ENCODE data around the gene FTCD. TPM values are rescaled to one million over a fixed set of nuclear protein-coding genes. Genes with fewer than 3 reads are reported as not detected.
"Not testable (repeated sequence)": the region's sequence is repeated elsewhere in the genome, so short reads cannot be mapped to it uniquely, and the experiment has no call there.

FTCD gene
- polyA plus RNA-seq, 1 donor = 61.8 TPM

DNA sequence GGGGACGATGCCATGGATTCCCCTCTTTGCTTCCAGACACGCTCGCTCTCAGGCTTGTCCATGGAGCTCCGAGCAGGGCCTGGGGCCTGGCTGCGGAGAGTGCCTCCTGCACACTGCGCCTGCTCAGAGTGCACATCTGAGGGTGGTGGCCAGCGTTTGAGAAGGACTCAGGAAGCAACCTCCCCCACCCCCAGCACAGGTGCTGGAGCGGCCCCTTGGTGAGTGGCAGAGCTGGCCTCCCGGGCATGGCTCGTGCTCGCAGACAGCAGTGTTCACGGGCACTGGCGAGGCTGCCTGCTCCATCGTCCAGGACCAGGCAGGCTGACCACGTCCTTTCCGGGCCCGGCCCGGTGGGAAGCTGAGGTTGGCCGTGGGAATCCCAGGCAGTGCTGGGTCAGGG, 26.1 kb upstream of the FTCD start:
- H3K27me3 ChIP-seq (ENCODE audit: control insufficient read depth, insufficient read depth, low read length) = no peaks in the 10 kb centered on the region
- H3K9me3 ChIP-seq (ENCODE audit: control insufficient read depth, low read depth, low read length) = peaks cover 9% of the 10 kb centered on the region
- DNase-seq = no peak
- H3K4me3 ChIP-seq (ENCODE audit: low read length) = no peak overlapping the region
- no peaks in the 10 kb centered on the region for H3K4me1 ChIP-seq (ENCODE audit: control insufficient read depth, insufficient read depth, low read length)
- H3K27ac ChIP-seq (ENCODE audit: low read length) = no peak overlapping the region
- no peaks in the 10 kb centered on the region for H3K36me3 ChIP-seq (ENCODE audit: control insufficient read depth, insufficient read depth, low read length)
- no CpG with 5 or more reads among the region's 19 CpGs for WGBS (ENCODE audit: insufficient coverage, low lambda C conversion rate)

DNA sequence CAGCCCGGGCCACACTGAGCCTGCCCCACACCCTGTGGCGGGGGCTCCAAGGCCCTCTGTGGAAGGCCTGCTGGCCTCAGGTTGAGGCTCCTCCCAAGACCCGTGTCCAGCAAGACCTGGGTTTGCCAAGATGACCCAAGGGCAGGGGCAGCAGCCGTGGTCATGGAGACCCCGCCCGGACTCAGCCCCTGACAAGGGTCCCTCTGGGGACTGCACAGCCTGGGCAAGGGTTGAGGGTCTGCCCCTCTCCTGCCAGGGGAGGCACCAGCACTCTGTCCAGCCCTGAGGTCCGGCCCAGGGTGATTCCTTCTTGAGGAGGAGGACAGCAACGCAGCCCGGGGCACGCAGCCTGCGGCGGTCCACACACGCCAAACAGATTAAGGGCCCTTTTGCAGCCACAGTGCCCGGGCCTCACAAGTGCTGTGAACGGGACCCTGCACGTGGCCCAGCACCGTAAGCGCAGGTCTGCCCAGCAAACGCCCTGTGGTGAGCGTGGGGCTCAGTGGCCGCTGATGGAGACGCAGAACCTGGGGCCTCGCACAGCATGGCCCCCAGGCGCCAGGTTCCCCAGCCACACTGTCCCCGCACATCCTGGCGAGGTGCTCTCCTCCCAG, 25.5 kb upstream of the FTCD start:
- Histone ChIP-seq H3K4me1 (ENCODE audit: control insufficient read depth, insufficient read depth, low read length) (no peaks in the 10 kb centered on the region), H3K4me3 (ENCODE audit: low read length) (no peak overlapping the region), H3K9me3 (ENCODE audit: control insufficient read depth, low read depth, low read length) (peaks cover 9% of the 10 kb centered on the region), H3K27me3 (ENCODE audit: control insufficient read depth, insufficient read depth, low read length) (no peaks in the 10 kb centered on the region), H3K36me3 (ENCODE audit: control insufficient read depth, insufficient read depth, low read length) (no peaks in the 10 kb centered on the region), H3K27ac (ENCODE audit: low read length) (no peak overlapping the region)
- DNase-seq = no peak
- WGBS (ENCODE audit: insufficient coverage, low lambda C conversion rate) = no CpG with 5 or more reads among the region's 26 CpGs

DNA sequence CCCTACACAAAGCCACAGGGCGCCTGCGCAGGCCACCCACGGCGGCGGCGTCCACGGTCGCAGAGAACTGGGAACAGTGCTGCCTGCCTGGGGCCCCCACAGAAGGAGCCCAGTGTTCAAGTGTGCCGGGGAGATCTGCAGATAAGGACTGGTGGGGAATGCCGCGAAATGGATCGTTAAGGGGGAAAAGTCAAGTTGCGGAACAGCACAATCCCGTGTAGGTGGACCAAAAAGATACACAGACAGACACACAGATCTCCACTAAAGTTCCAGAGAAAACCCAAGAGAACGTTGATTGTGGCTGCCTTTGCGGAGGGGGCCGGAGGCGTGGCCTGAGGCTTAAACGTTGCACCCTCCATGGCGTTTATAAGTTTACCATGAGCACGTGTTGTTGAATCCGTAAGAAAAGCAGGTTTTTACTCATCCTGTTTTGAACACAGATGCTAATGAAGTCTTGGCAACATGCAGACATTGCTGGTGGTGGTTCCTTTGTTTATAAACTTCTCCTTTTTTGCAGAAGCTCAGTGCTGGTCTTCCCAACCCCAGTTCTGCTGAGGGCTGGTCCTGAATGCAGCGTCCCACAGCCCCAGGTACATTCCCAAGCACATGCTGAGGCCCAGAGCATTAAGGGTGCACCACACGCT, 24.8 kb upstream of the FTCD start:
- DNase-seq = no peak
- H3K27ac ChIP-seq (ENCODE audit: low read length) = no peak overlapping the region
- no peaks in the 10 kb centered on the region for H3K27me3 ChIP-seq (ENCODE audit: control insufficient read depth, insufficient read depth, low read length)
- no peaks in the 10 kb centered on the region for H3K36me3 ChIP-seq (ENCODE audit: control insufficient read depth, insufficient read depth, low read length)
- H3K9me3 ChIP-seq (ENCODE audit: control insufficient read depth, low read depth, low read length) = peaks cover 9% of the 10 kb centered on the region
- H3K4me1 ChIP-seq (ENCODE audit: control insufficient read depth, insufficient read depth, low read length) = no peaks in the 10 kb centered on the region
- no peak overlapping the region for H3K4me3 ChIP-seq (ENCODE audit: low read length)
- WGBS (ENCODE audit: insufficient coverage, low lambda C conversion rate) = 60% methylated on average over 1 of the region's 24 CpGs

DNA sequence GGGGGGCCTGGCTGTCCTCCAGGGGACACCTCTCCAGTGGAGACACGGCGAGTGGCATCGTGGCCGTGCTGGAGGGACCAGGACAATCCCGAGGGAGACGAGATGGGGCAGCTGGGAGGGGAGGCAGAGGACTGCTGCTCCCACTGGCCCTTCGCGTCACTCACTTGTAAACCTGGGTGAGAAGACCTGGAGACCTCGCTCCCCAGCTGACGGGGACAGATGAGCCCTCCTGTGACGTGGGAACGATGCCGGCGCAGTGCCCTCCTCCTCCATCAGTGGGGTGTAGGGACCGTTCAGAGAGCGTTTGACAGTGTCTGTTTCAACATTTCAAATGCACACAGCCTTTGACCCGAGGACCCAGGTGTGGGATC, 24.3 kb upstream of the FTCD start:
- Histone ChIP-seq H3K9me3 (ENCODE audit: control insufficient read depth, low read depth, low read length) (peaks cover 9% of the 10 kb centered on the region), H3K27me3 (ENCODE audit: control insufficient read depth, insufficient read depth, low read length) (no peaks in the 10 kb centered on the region), H3K27ac (ENCODE audit: low read length) (no peak overlapping the region), H3K4me1 (ENCODE audit: control insufficient read depth, insufficient read depth, low read length) (no peaks in the 10 kb centered on the region), H3K4me3 (ENCODE audit: low read length) (no peak overlapping the region), H3K36me3 (ENCODE audit: control insufficient read depth, insufficient read depth, low read length) (no peaks in the 10 kb centered on the region)
- WGBS (ENCODE audit: insufficient coverage, low lambda C conversion rate) = no CpG with 5 or more reads among the region's 17 CpGs
- no peak for DNase-seq

DNA sequence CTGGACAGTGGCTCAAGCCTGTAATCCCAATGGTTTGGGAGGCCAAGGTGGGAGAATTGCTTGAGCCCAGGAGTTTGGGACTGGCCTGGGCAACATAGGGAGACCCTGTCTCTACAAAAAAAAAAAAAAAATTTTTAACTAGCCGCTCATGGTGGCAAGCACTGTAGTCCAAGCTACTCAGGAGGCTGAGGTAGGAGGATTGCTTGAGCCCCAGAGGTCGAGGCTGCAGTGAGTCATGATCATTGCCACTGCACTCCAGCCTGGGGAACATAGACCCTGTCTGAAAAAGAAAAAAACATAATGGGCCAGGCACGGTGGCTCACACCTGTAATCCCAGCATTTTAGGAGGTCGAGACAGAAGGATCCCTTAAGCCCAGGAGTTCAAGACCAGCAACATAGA, 23.6 kb upstream of the FTCD start:
- H3K9me3 ChIP-seq (ENCODE audit: control insufficient read depth, low read depth, low read length) = peaks cover 9% of the 10 kb centered on the region
- no peaks in the 10 kb centered on the region for H3K27me3 ChIP-seq (ENCODE audit: control insufficient read depth, insufficient read depth, low read length)
- WGBS (ENCODE audit: insufficient coverage, low lambda C conversion rate) = 90% methylated on average over 2 of the region's 4 CpGs
- DNase-seq = no peak
- no peaks in the 10 kb centered on the region for H3K36me3 ChIP-seq (ENCODE audit: control insufficient read depth, insufficient read depth, low read length)
- H3K4me3 ChIP-seq (ENCODE audit: low read length) = no peak overlapping the region
- no peak overlapping the region for H3K27ac ChIP-seq (ENCODE audit: low read length)
- H3K4me1 ChIP-seq (ENCODE audit: control insufficient read depth, insufficient read depth, low read length) = no peaks in the 10 kb centered on the region

DNA sequence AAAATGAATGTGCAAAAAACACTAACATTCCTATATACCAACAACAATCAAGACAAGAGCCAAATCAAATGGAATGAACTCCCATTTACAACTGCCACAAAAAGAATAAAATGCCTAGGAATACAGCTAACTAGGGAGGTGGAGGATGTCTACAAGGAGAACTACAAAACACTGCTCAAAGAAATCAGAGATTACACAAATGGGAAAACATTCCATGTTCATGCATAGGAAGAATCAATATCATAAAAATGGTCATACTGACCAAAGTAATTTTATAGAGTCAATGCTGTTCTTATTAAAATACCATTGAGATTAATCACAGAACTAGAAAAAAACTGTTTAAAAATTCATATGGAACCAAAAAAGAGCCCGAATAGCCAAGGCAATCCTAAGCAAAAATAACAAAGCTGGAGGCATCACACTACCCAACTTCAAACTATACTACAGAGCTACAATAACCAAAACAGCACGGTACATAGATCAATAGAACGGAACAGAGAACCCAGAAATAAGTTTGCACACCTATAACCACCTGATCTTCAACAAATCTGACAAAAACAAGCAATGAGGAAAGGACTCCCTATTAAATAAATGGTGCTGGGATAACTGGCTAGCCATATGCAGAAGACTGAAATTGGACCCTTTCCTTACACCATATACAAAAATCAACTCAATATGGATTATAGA, 21.2 kb upstream of the FTCD start:
- H3K27ac ChIP-seq (ENCODE audit: low read length); H3K27me3 ChIP-seq (ENCODE audit: control insufficient read depth, insufficient read depth, low read length); H3K4me1 ChIP-seq (ENCODE audit: control insufficient read depth, insufficient read depth, low read length); H3K9me3 ChIP-seq (ENCODE audit: control insufficient read depth, low read depth, low read length); H3K36me3 ChIP-seq (ENCODE audit: control insufficient read depth, insufficient read depth, low read length); DNase-seq; H3K4me3 ChIP-seq (ENCODE audit: low read length): not testable (repeated sequence)
- WGBS (ENCODE audit: insufficient coverage, low lambda C conversion rate) = no CpG with 5 or more reads among the region's 3 CpGs

DNA sequence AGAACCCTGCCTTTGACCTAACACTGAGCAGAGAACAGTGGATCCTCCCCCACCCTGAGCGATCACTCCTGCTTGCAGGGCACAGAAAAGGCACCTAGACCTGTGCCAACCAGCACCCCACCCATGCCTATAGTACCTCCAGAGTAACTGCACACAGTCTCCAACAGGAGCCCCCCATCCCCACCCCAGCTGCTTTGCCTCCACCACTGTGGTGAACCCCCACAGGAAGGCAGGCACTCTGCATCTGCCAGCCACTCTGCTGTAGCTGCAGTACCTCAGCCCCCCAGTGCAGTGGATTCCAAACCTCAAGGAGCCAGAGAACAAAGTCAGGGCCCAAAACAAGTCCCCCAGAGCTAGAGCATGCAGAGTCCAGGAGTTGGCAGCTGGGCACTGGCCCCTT, 18.2 kb upstream of the FTCD start:
- no peak overlapping the region for H3K27ac ChIP-seq (ENCODE audit: low read length)
- no peak overlapping the region for H3K4me3 ChIP-seq (ENCODE audit: low read length)
- DNase-seq = no peak
- H3K4me1 ChIP-seq (ENCODE audit: control insufficient read depth, insufficient read depth, low read length) = no peaks in the 10 kb centered on the region
- no peaks in the 10 kb centered on the region for H3K36me3 ChIP-seq (ENCODE audit: control insufficient read depth, insufficient read depth, low read length)
- H3K27me3 ChIP-seq (ENCODE audit: control insufficient read depth, insufficient read depth, low read length) = no peaks in the 10 kb centered on the region
- H3K9me3 ChIP-seq (ENCODE audit: control insufficient read depth, low read depth, low read length) = peaks cover 3% of the 10 kb centered on the region
- WGBS (ENCODE audit: insufficient coverage, low lambda C conversion rate) = no CpG with 5 or more reads among the region's 1 CpG

DNA sequence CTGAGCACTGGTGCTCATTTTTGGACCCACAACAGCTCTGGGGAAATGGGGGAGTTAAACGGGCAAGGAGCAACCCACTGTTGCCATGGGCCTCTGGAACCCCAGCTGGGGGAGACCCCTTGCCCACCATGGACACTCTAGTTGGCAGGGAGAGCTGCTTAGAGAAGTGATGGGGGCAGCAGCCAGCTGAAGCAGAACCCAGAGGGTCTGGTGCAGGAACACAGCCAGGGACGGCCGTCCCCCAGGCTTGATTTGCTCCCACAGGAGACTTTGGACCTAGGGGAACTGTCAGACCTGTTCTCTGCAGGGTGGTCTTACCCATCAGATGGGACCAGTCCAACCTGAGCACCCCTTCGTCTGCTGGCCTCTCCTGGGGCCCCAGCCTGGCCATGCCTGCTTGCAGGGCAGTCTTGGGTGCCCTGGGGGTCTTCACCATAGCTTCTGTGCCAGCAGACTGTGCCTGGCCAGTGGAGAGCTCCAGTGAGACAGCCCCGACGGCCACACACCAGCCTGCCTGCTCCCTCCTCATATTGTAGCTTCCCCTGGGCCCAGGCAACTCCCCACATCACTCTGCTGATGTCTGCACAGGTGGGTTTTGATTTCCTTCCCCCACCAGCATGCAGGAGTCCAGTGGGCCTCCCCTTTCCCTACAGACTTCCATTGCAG, 17.6 kb upstream of the FTCD start:
- WGBS (ENCODE audit: insufficient coverage, low lambda C conversion rate) = no CpG with 5 or more reads among the region's 6 CpGs
- no peak for DNase-seq
- H3K36me3 ChIP-seq (ENCODE audit: control insufficient read depth, insufficient read depth, low read length) = no peaks in the 10 kb centered on the region
- no peaks in the 10 kb centered on the region for H3K4me1 ChIP-seq (ENCODE audit: control insufficient read depth, insufficient read depth, low read length)
- no peaks in the 10 kb centered on the region for H3K27me3 ChIP-seq (ENCODE audit: control insufficient read depth, insufficient read depth, low read length)
- H3K27ac ChIP-seq (ENCODE audit: low read length) = no peak overlapping the region
- no peak overlapping the region for H3K4me3 ChIP-seq (ENCODE audit: low read length)
- H3K9me3 ChIP-seq (ENCODE audit: control insufficient read depth, low read depth, low read length) = peaks cover 3% of the 10 kb centered on the region

DNA sequence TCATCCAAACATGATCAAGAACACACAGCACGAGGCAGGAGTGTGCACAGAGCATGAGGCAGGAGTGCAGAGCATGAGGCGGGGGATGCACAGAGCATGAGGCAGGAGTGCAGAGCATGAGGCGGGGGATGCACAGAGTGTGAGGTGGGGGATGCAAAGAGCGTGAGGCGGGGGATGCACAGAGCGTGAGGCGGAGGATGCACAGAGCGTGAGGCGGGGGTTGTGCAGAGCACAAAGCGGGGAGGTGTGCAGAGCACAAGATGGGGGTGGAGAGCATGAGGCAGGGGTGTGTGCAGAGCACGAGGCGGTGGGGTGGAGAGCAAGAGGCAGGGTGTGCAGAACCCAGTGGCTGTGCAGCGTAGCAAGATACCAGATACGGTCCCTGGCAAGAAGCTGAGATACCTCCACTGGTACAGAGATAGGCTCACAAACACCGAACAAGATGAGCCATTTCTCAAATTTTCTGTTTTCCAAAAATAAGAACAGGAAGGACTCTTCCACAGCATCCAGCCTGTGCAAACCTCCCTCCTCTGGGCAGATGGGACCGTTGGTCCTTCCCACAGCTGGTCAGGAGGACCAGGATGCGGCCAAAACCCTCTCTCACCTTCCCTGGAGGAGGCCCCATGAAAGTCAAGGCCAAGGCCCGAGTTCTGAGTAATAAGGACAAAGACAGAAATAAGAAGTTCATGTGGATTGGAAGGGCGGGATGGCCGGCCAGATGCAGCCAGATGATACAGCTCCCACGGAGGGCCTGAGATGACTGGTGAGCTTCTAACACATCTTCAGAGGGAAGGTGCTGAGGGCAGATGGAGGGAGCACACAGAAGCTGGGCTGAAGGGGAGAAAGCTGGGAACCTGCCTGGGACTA, 16.9 kb upstream of the FTCD start:
- DNase-seq = no peak
- H3K36me3 ChIP-seq (ENCODE audit: control insufficient read depth, insufficient read depth, low read length) = no peaks in the 10 kb centered on the region
- H3K9me3 ChIP-seq (ENCODE audit: control insufficient read depth, low read depth, low read length) = peaks cover 3% of the 10 kb centered on the region
- no peaks in the 10 kb centered on the region for H3K27me3 ChIP-seq (ENCODE audit: control insufficient read depth, insufficient read depth, low read length)
- H3K4me1 ChIP-seq (ENCODE audit: control insufficient read depth, insufficient read depth, low read length) = no peaks in the 10 kb centered on the region
- no peak overlapping the region for H3K27ac ChIP-seq (ENCODE audit: low read length)
- WGBS (ENCODE audit: insufficient coverage, low lambda C conversion rate) = no CpG with 5 or more reads among the region's 21 CpGs
- no peak overlapping the region for H3K4me3 ChIP-seq (ENCODE audit: low read length)

DNA sequence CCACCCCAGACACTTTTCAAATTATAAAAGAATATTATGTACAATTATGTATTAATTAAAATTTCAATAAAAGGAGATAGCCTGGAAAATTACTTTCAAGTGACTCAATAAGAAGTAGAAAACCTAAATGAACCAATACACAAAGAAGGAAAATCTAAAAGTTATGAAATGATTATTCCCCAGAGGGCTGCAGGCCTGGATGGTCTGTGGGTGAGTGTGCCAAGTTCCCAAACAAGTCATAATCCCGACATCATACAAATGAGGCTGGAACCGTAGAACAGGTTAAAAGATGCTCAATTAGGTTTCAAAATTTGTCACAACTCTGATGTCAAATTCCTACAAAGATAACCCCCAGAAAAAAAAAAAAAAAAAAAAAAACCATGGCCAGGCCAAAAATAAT, 16.2 kb upstream of the FTCD start:
- Histone ChIP-seq H3K36me3 (ENCODE audit: control insufficient read depth, insufficient read depth, low read length) (no peaks in the 10 kb centered on the region), H3K4me1 (ENCODE audit: control insufficient read depth, insufficient read depth, low read length) (no peaks in the 10 kb centered on the region), H3K27me3 (ENCODE audit: control insufficient read depth, insufficient read depth, low read length) (no peaks in the 10 kb centered on the region), H3K27ac (ENCODE audit: low read length) (no peak overlapping the region), H3K9me3 (ENCODE audit: control insufficient read depth, low read depth, low read length) (no peaks in the 10 kb centered on the region), H3K4me3 (ENCODE audit: low read length) (no peak overlapping the region)
- DNase-seq = no peak
- 83% methylated on average over 1 of the region's 2 CpGs for WGBS (ENCODE audit: insufficient coverage, low lambda C conversion rate)
